HUDEP-2 (cell line): ENCODE results near the gene TOB1.
"Not testable (repeated sequence)": the region's sequence is repeated elsewhere in the genome, so short reads cannot be mapped to it uniquely, and the experiment has no call there.

Experiments used
- DNase-seq, 76 experiments: peaks; one replicate each; lab custom pipeline; 2025; ENCODE audit not compliant: unreplicated experiment in 76 of 76; lab: John Stamatoyannopoulos, UW

The TOB1 gene

DNA sequence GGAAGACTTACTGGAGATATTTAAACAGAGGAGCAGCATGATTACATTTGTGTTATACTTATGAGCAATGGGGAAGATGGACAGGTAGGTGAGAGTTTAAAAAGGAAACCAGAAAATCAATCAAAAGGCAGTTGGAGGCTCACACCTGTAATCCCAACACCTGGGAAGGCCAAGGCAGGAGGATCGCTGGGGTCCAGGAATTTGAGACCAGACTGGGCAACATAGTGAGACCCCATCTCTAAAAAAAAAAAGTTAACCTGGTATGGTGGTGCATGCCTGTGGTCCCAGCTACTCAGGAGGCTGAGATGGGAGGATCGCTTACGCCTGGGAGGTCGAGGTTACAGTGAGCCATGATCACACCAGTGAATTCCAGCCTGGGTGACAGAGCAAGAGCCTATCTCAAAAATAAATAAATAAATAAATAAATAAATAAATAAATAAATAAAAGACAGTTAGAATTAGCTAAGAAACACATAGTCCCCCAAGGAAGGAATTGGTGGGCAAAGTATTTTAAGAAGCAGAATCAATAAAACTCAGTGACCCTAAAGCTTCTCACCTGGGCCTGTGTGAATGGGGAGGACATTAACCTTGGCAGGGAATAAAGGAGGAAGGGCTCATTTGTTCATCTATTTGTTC is 32.3 kb upstream of the TOB1 start:
- DNase-seq, result no peak

DNA sequence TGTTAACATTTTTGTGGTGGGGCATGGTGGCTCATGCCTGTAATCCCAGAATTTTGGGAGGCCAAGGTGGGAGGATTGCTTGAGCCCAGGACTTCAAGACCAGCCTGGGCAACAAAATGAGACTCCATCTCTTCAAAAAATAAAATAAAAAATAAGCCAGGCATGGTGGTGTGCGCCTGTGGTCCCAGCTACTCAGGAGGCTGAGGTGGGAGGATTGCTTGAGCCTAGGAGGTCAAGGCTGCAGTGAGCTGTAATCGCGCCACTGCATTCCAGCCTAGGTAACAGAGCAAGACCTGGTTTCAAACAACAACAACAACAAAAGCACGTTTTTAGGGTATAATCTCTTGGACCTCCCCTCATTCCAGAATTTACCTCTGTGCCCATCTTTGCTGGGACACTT is 28.4 kb upstream of the TOB1 start:
- DNase-seq, result not testable (repeated sequence)

DNA sequence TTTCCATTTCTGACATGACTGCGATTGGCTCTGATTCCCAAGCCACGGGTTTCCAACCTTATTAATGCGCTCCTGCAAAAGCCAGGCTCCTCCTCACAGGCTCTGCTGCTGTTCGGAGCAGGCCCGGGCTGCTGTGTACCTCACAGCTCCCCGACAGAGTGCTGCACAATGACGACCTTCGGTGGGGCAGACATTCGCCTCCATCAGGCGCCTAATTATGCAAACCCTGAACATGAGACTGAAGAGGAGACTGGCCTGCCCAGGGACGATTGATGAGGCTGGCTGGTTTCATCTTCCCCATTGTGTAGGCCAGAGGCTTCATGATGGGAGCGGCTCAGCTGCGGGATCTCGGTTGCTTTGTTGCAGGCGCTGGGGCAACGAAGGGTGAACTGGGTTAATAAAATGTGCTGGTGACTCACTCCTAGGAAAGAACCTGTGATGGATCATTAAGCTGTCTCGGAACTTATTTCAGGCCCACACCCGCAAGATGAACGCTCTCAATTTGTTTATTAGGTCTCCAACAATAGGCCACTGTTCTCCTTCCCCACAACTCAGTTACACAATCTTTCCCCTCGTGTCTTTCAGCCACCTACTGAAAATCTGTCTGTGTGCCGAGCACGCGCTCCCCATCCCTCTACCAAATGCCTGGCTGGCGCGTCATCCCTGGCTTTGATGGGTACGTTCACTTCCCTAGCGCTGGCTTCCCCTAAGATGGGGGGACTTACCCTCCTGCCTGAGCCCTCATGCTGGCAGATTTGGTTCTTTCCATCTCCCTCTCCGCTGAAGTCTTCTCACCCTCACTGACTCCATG is 27.2 kb upstream of the TOB1 start:
- no peak for DNase-seq

DNA sequence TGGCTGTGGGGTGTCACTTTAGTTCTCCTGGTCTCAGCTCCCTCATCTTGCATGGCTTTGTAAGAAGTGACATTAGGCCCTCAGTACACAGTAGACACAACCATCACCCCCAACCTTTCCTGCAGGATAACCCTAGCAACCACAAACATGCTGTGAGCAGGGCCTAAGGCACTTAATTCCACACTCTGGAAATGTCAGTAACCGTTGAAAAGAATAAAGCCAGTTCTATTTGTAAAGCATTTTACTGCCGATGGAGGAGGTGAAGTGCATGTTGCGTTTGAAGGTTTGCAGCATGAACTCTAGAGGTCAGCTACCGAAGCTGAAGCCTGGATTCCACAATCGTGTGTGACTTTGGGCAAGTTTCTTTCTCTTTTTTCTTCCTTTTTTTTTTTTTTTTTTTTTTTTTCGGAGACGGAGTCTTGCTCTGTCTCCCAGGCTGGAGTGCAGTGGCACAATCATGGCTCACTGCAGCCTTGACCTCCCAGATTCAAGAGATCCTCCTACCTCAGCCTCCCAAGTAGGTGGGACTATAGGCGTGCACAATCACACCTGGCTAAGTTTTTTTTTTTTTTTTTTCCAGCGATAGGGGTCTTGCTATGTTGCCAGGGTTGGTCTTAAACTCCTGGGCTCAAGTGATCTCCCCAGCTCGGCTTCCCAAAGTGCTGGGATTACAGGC is 26.1 kb upstream of the TOB1 start:
- no peak for DNase-seq

DNA sequence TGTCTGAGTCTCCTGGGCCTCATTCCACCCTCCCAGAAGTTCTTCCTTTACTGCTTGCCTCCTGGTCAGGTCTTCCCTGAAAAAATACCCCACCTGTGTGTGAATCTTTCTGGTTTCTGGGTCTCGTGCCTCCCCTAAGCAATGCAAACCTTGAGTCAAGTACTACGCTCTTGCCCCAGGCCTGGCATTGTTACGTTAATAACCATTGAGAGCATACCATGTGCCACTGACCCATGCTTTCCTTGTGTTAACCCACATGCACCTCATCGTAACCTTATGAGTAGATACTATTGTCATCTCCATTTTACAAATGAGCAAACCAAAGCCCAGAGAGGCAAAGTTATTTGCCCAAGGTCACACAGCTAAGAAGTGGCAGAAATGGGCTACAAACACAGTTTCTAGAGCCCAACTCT is 25.4 kb upstream of the TOB1 start:
- no peak for DNase-seq

DNA sequence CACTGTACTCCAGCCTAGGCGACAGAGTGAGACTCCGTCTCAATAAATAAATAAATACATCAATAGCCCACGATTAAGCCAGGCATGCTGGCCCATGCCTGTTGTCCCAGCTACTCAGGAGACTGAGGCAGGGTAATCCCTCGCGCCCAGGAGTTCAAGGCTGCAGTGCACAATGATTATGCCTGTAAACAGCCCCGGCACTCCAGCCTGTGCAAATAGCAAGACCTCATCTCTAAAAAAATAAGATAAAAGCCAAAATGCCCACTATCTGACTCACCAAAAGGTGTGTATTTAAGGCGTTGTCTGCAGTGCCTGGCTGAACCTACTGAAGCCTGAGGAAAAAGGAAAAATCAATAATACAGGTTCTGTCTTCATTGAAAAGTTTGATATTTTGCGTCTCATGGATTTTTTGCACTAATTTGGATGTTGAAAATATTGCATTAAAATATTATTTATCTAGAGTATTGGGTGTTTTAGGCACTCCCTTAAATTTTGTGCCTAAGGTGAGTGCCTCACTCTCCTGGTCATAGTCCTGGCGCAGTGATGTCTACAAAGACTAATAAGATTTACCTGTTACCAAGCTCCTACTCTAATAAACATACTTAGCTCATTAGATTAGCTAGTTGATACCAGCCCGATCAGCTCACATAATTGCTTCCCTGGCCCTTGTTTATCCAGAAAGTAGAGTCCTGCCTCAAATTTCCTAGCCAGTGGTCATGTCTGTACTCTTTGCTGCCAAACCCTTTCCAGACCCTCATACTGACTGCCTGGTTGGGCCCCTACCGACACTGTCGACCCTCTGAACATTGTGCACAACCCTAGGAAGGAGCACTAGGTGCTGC is 24.7 kb upstream of the TOB1 start:
- DNase-seq, result no peak

DNA sequence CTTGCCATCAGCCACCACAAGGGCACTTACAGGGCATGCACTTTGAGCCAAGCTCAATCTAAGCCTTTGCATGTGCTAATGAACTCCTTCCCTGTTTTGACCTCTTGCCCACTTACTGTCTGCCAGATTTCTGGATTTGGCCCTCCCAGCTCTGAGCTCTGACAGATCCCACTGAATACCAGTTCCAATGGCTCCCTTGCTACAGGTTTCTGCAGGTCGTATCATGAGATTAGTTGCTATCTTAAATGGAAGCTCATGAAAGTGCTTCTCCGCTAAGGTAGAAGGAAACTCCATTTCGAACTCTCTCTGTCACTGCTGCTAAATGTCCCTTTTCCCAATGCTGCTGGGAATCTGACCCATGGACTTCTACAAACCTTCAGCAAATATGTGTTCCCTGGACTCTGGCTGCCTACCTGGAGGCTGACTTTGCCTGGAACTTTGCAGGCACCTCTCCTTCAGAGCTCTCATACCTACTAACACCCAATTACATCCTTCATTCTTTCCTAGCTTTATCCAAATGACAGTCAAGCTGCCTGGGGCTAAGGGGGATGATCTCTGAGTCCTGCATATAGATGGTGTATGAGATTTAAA is 23.5 kb upstream of the TOB1 start:
- no peak for DNase-seq

DNA sequence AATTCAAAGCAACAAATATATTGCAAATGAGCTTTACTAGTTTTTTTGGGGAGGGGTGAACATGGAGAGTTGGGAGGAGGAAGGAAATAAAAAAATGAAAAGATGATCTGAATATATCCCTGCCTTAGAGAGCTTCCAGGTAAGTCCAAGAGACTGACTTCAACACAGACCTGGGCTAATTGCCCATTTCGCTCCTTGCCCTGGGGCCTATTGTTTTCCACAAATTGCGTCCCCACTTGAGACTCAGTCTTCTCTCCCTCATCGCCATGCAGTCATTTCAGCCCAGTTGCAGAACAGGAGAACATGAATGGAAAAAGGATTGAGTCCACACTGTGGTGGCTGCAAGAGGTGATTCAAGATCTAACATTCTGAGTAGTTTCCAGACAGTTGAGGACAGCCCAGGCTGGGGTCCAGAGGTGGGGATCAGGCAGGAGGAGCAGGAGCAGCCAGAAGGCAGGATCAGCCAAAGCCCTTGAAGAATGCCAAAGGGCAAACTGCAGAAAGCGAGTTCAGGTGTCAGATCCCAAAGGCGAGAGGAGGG is 21.6 kb upstream of the TOB1 start:
- DNase-seq, result no peak

DNA sequence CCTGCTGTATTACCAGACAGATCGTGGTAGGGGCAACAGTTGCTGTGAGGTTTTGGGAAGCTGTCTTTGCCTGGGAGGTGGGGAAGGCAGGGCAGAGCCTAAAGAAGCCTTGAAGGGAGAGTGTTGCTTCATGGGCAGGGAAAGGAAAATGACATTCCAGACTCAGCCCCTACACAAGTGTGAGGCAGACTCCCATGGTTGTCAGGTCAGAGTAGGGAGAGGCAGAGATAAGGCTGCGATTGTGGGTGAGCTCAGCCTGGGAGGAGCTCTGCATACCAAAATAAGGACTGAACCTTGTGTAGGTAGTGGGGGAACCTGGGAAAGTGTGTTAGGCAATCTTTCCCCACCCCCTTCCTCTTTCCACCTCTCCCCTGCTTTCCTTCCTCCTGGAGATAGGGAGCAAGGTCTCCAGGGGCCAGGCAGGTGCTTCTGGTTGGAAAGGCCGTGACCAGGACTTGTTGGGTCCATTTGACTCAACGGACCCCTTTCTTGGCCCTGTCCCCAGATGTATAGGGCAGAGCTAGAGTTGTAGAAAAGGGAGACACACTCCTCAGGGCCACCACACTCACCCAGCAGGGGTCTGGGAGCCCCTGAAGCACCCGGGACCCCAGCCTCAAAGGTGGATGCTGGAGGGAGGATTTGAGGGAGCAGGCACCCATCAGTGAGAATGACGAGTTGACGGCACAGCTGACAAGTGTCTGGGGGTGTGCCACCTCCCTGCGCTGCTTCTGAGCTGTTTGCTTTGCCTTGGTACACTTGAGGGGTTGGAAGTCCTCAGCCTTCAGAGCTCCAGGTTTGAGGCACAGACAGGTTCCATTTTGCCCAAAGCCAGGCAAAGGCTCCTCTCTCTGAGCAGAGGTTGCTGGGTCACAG is 18.5 kb upstream of the TOB1 start:
- DNase-seq, result no peak

DNA sequence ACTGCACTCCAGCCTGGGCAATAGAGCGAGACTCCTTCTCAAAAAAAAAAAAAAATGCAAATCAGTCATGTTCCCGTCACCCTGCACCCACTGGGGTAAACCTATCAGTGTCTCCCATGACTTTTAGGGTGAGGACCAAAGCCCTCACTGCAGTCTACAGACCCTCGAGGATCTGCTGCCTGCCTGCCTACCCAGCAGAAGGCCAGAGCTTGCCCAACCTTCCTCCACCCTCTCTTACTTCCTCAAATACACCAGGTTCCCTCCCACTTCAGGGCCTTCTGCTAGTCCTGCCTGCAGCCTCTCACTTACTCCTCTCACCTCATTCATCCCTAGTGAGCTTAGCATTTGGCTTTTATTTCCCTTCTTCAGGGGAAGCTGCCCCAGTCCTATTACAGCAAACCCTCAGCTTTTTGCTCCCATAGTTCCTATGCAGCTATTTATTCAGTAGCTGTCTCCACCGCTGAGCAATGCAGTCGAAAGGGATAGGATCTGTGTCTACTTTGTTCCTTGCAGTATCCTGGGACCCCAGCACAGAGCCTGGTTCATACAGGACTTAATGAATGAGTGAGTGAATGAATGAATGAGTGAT is 17.8 kb upstream of the TOB1 start:
- peak in 13 of 76 experiments; percentile 6 to 41 (median 10) for DNase-seq

DNA sequence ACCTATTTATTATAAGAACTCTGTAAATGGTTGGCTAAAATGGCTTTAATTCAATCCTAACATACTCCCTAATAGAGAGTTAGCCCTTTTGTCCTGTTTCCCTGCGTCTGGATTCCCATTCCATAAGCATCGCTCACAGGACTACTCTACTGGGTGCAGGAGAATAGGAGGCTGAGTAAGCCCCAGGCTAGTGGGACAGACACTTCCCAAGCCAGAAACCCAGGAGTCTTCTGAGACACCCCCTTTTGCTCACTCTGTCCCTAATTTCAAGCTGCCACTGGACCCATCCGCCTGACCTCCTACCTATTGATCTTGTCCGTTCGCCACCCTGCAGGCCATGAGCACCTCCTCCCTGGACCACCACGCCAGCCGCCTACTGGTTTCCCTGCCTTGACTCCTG is 16.7 kb upstream of the TOB1 start:
- no peak for DNase-seq

DNA sequence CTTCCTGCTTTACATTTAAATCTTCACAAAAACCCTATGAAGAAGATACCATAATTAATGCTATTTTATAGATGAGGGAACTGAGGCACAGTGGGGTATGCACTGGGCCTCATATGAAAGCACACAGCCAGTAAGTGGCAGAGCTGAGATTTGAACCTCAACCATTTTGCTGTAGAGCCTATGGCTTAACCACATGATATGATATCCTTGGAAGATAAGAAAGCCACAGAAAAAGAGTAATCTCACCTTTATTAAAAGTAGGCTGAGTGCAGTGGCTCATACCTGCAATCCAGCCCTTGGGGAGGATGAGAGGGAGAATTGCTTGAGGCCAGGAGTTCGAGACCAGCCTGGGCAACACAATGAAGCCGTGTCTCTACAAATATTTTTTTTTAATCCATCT is 15.0 kb upstream of the TOB1 start:
- DNase-seq, result no peak

DNA sequence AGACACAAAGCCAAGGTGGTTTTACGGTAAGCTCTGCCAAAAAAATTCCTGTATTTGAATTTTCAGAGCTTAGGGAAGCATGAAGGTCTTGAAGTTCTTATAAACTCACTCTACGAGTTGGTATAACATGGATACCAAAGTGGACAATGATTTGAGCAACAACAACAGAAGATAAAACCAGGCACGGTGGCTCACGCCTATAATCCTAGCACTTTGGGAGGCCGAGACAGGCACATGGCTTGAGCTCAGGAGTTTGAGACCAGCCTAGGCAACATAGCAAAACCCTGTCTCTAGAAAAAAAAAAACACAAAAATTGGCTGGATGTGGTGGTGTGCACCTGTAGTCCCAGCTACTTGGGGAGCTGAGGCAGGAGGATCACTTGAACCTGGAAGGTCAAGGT is 12.9 kb upstream of the TOB1 start:
- no peak for DNase-seq

DNA sequence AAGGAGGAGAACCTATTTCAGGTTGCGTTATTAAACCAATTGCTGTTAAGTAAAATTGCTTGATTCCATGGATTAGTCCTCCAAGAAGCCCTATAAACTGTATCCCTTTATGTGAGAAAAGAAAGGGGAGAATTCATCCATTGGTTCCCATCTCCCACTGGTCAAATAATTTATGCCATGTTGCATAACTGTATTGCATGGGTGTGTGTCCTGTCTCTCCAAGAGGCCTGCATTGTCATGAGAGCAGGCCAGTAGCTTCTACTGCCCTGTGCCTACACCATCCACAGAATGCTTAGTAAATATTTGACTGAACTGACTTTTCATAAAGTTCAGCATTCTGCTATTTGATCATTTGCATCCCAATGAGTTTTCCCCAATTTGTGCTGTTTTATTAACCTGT is 11.7 kb upstream of the TOB1 start:
- no peak for DNase-seq

DNA sequence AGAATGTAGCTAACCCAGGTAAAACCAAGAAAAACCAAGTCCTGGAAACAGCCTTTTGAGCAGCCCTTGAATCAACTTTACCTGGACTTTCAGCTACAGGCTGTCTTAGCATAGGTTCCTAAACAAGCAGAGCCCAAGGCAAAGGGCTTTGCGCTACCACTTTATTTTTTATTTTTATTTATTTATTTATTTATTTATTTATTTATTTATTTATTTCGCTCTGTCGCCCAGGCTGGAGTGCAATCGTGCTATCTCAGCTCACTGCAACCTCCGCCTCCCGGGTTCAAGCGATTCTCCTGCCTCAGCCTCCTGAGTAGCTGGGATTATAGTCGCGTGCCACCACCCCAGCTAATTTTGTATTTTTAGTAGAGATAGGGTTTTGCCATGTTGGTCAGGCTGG is 10.9 kb upstream of the TOB1 start:
- not testable (repeated sequence) for DNase-seq

DNA sequence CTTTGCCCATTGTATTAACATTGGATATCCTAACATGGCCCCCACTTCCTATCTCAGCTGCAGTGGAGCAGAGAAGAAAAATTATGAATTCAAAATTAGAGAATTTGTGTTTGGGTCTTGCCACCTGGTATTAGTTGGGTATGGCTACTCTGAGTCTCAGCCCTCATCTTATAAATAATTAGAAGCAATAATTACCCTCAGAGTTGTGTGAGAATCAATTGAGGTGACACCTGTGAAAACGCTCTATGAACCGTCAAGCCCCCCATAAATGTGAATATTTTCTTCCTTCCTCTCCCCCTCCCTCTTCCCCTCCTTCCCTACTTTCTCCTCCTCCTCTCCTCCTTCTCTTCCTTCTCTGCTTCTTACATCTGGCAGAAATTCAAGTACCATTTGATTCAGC is 8.9 kb upstream of the TOB1 start:
- no peak for DNase-seq

DNA sequence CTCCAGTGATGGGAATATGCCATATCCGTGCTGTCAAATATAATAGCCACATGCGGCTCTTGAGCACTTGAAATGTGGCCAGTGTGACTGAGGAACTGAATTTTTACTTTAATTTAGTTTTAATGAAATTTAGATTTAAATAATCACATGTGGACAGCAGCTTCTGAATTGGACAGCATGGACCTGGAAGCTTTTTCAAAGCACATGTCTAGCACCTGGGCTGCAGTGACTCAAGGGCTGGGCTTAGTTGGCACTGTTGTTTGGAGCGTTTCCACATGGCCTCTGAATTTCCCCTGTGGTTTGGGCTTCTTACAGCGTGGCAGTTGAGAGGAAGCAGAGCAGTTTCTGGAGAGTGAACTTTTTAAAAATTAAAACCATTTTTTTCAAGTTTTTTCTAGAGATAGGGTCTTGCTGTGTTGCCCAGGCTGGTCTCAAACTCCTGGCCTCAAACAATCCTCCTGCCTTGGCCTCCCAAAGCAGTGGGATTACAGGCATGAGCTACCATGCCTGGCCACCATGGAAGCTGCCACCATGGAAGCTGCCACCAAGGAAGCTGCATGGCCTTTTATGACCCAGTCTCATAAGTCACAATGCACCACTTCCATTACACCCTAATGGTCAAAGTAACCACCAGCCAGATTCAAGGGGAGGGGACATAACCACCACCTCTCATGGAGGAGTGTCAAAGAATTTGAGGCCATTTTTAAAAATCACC is 6.7 kb upstream of the TOB1 start:
- DNase-seq, result peak in 1 of 76 experiments; percentile 3

DNA sequence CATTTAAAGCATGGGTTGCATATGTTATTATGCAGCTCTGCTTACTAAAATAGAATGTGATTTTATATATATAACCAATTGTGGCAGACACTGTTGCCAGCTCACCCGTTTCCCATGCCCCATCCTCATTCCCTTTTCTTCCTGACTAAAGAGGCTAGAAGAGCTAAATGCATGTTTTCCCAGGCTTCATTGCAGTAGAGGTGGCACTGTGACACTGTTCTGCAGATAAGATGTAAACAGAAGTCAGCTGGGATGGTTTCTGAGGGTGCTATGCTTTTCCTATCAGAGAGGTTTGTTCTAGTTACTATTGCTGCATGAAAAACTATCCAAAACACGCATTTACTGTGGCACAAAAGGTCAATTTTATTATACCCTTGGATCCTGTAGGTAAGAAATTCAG is 5.7 kb upstream of the TOB1 start:
- DNase-seq, result no peak
